Measurements from ENCODE around the gene RBM4B.

RBM4B gene

DNA sequence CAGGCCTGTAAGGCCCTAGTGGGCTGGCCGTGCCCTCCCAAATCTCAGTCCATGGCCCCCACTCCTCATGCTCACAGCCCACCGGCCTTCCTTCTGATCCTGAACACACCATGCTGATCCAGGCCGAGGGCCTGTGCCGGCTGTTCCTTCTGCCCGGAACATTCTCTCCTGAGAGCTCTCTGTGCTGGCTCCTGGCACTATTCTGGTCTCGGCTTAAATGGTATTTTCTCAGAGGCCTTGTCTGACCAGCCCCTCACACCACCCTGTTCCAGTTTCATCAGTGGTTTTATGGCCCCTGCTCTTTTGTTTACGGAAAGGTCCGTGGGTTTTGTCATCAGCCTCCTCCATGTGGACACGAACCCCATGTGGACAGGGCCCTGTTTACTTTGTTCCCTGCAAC, 29.3 kb upstream of the RBM4B start:
- DNase-seq (ENCODE audit: low read depth in 2 of 2) = no peak

GRCh38 chr11:66705587-66706335, 28.1 kb upstream of the RBM4B start:
- no peak for DNase-seq (ENCODE audit: low read depth in 2 of 2)

- DNase-seq (ENCODE audit: low read depth in 2 of 2) = no peak
Observed at GRCh38 chr11:66704659-66705360, 27.1 kb upstream of the RBM4B start.

- DNase-seq (ENCODE audit: low read depth in 2 of 2) = no peak
Observed at GRCh38 chr11:66701432-66702240, 23.9 kb upstream of the RBM4B start.

- DNase-seq (ENCODE audit: low read depth in 2 of 2) = no peak
Observed at GRCh38 chr11:66700742-66701141, 23.1 kb upstream of the RBM4B start.

DNA sequence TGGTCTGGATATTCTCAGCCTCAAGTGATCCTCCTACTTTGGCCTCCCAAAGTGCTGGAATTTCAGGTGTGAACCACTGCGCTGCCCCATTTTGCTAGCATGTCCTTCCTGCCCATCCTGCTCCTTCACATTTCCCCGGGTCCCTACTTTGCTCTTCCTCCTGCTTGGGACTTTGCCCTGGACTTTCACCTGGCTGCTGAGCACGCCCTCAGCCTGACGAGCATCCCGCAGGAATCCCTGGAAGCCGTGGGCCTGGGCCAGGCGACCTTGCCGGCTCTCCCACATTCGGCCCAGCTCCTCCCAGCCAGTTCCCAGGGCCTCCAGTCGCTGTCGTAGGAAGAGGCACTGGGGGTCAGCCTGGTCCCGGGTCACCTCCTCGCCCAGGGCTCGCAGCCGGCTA, 22.6 kb upstream of the RBM4B start:
- no peak for DNase-seq (ENCODE audit: low read depth in 2 of 2)

DNA sequence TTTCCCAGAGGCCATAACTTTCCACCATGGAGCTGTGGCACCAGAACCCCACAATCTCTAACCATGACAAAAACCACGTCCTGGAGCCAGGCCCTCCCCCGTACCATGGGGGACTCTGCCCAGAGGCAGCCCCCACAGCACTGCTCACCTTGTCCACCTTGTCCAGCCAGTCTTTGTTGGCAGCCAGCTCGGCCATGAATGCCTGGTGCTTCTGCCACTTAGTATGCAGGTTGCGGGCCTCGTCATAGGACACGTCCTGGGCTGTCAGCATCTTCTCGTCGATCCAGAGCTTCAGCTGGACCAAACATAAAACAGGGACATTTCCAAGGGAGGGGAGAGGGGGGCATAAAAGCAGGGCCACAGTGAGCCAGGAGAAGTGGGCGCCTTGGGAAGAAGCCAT, 20.8 kb upstream of the RBM4B start:
- DNase-seq (ENCODE audit: low read depth in 2 of 2) = no peak

GRCh38 chr11:66697988-66698387, 20.3 kb upstream of the RBM4B start:
- no peak for DNase-seq (ENCODE audit: low read depth in 2 of 2)

DNA sequence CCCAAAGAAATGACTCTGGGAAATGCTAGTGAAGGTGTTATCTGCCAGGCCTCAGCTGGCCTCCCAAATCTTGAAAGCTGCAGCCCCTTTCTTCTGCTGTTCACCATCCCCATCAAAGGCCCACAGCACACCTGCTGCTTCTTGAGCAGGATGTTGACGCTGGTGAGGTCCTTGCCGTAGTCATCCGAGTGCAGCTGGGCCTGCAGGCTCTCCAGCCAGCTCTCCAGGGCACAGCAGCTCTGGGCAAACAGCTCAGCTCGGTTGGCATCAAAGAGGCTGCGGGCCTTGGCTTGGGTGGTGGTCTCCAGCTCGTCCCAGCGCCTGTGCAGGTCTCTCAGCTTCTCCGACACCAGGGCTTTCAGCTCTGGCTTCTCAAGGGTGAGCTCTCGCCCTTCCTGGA, 18.5 kb upstream of the RBM4B start:
- no peak for DNase-seq (ENCODE audit: low read depth in 2 of 2)

GRCh38 chr11:66694732-66695207, 17.1 kb upstream of the RBM4B start:
- peak; percentile 81 to 84 for DNase-seq (ENCODE audit: low read depth in 2 of 2)

DNA sequence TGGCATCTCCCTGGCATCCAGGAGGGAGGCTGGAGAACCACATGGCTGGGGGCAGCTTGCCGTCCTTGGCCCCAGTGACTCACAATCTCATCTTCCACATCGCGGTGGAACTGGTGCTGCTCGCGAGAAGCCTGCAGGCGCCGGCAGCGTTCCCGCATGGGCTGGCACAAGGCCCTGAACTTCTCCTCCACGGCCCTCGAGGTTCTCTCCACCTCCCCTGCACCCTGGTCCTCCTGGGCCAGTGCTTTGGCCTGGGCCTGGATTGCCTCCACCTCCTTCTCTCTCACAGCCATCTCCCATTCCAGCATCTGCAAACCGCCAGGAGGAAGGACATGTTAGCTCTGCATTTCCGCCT, 16.3 kb upstream of the RBM4B start:
- no peak for DNase-seq (ENCODE audit: low read depth in 2 of 2)

DNA sequence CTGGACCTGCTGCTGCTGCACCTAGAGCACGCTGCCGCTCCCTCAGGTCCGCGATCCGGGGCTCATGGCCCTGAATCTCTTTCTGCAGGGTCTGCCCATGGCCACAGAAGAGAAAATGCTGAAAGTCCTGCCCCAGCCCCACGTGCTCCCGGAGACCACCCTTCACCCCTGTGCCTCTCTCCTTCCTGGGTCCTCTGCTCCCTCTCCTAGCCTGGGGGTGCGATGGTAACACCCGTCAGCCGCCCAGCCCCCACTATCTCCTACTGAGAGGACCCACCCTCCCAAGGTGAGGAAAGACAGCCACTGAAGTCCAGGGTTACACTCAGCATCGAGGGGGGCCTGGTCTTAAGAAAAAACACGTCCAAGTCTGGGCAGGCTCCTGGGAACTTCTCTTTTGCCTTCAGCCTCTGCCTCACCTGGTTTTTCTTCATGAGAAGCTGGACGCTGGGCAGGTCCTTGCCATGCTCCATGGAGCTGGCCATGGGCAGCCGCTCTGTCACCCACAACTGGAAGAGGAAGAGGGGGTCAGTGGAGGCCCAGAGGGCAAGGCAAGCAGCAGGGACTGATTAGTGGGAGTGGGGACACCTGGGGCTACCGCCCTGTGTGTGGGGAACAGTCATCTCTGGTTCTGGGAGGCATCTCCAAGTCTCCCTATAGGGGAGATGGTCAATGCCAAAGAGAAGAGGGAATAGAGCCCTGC, 15.8 kb upstream of the RBM4B start:
- DNase-seq (ENCODE audit: low read depth in 2 of 2) = no peak

DNA sequence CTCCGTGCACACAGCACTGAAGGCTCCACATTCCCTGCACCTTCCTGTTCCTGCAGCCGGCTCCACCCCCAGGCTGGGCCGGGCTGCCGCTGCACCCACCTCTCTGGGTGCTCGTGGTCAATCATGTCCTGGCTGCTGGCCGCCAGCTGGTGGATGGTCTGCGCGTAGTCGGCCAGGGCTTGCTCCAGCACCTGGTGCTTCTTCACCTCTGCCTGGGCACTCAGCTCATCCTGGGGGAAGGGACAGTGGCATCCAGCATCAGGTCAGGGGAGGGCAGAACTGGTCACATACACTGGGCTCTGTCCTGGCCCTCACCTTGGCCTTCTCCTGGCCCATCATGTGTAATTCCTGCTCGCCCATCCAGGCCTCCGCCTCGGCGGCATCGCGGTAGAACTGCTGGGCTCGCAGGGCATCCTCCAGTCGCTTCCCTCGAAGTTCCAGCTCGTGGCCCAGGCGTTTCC, 15.2 kb upstream of the RBM4B start:
- no peak for DNase-seq (ENCODE audit: low read depth in 2 of 2)

DNA sequence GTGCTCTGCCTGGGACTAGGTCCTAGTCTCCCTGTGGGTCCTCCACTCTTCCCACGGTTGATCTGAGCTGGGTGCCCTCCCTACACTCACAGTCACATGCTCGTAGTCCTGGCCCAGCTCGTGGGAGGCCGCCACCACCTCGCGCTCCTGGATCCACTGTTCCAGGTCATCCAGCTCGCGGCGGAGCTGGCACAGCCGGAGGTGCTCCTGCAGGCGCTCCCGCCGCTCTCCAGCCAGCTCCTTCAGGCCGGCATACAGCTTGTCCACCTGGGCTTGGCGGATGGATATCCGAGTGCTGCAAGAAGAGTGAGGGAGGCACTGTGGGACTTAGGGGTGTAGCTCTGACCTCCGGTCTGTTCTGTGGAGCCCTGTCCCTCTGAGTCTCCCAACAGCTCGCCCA, 14.8 kb upstream of the RBM4B start:
- no peak for DNase-seq (ENCODE audit: low read depth in 2 of 2)

- no peak for DNase-seq (ENCODE audit: low read depth in 2 of 2)
Observed at GRCh38 chr11:66691311-66691980, 13.8 kb upstream of the RBM4B start.

- no peak for DNase-seq (ENCODE audit: low read depth in 2 of 2)
Observed at GRCh38 chr11:66689661-66690590, 12.2 kb upstream of the RBM4B start.

GRCh38 chr11:66688561-66689534, 11.2 kb upstream of the RBM4B start:
- no peak for DNase-seq (ENCODE audit: low read depth in 2 of 2)

- DNase-seq (ENCODE audit: low read depth in 2 of 2) = no peak
Observed at GRCh38 chr11:66687831-66688281, 10.2 kb upstream of the RBM4B start.

Measured in fibroblast of skin of left biceps (primary cell).